Testis (tissue), 3 donors: Measurements from ENCODE around the gene LCE1C. TPM values are rescaled to one million over a fixed set of nuclear protein-coding genes. Genes with fewer than 3 reads are reported as not detected.

Experiments used
- DNase-seq: peaks from one replicate; pipeline ENCODE4 v3.0.0-alpha.2; 2019
- H3K27ac ChIP-seq, 2 donors: fragments of 200-600 bp; sonication (generic); one replicate each; pipeline ENCODE4 v1.5.1; 2019
- H3K27me3 ChIP-seq: fragments of 200-600 bp; sonication (generic); one replicate; pipeline ENCODE4 v1.5.1; 2019
- H3K36me3 ChIP-seq: fragments of 200-600 bp; sonication (generic); one replicate; pipeline ENCODE4 v1.5.1; 2017; ENCODE audit warnings: low read depth; ENCODE audit errors: missing control alignments
- H3K4me1 ChIP-seq: fragments of 200-600 bp; sonication (generic); one replicate; pipeline ENCODE4 v1.5.1; 2019
- H3K4me3 ChIP-seq, 2 donors: fragments of 200-600 bp; sonication (generic); one replicate each; pipeline ENCODE4 v1.5.1; 2017 to 2019
- H3K9me3 ChIP-seq: fragments of 200-600 bp; sonication (generic); one replicate; pipeline ENCODE4 v1.5.1; 2017
- POLR2A ChIP-seq: fragments of 450-650 bp; IDR thresholded peaks from one replicate; pipeline ENCODE4 v1.6.1; 2017; ENCODE audit warnings: antibody characterized with exemption, mild to moderate bottlenecking, moderate library complexity
- WGBS, 2 donors: methylation state at CpG; one replicate each; pipeline ENCODE4 v1.1.5; 2018; 5-methylcytosine and 5-hydroxymethylcytosine counted together
- intact Hi-C: fragments of 100-400 bp; cut with DNase I; formaldehyde crosslinking; loops from one replicate; pipeline ENCODE4 v1.15.1; 2023; ENCODE audit warnings: low total_unique reads
- polyA plus RNA-seq: library from polyadenylated mRNA; stranded (reverse); fragments of 350-450 nt; fragmentation: Illumina TruSeq; extraction: RNeasy Lipid Tissue Mini Kit (QIAGEN cat#74804); gene quantifications from one replicate; pipeline ENCODE4 v1.2.3, GENCODE V29; 2014; ENCODE audit warnings: low read depth, low replicate concordance; ENCODE audit not compliant: insufficient read depth
- total RNA-seq, 2 donors: library from RNA; depleted of rRNA; stranded (reverse); fragments of >200 nt; gene quantifications; one replicate each; pipeline ENCODE4 v1.2.3, GENCODE V29; 2016
- TF ChIP-seq, protein P1 (sequence below), 3 experiments: fragments of 450-650 bp in 2 of 3; fragments of 200-600 bp in 1 of 3; sonication (generic) in 1 of 3; IDR thresholded peaks; one replicate each; pipeline ENCODE4 v1.5.1; 2016 to 2019; ENCODE audit warnings: antibody characterized with exemption in 3 of 3, mild to moderate bottlenecking in 2 of 3, moderate library complexity in 1 of 3

LCE1C gene
- total and polyA plus RNA-seq, 3 donors from 2014 or later: not detected

DNA sequence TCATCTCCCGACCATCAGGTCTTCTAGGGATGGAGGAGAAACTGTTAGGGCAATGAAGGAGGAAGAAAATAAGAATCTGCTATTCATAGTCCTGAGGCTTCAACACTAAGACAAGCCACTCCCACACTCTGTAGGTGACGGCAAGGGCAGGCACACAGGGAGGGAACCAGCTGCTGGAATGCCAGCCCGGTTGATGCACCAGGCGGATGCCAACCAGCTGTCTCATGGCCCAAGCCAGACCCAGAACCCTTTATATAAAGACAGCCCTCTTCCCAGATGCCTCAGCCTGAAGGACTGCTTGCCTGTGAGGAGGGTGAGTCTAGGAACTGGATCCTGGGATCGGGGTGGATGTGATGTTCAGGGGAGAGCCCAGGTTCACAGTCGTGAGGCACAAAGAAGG, 48.7 kb downstream of the LCE1C start, which contains the start of gene KPRP:
KPRP (plus strand) TSS at position 279 of the 400 bp plus-strand sequence. CDS start 1,564 bp downstream, outside the sequence.
- no peaks in the 10 kb centered on the region for H3K36me3 ChIP-seq
- WGBS, 2 donors: 72 to 73% methylated on average over 6 of the region's 6 CpGs
- intact Hi-C loops: no loop called here
- no peak within 1 kb of the TSS for H3K4me3 ChIP-seq
- H3K4me1 ChIP-seq: no peaks in the 10 kb centered on the region
- H3K27ac ChIP-seq: no peak within 1 kb of the TSS
- DNase-seq: no peak
- no peaks in the 10 kb centered on the region for H3K9me3 ChIP-seq
- no peaks in the 10 kb centered on the region for H3K27me3 ChIP-seq
- TF ChIP-seq, protein P1, sequence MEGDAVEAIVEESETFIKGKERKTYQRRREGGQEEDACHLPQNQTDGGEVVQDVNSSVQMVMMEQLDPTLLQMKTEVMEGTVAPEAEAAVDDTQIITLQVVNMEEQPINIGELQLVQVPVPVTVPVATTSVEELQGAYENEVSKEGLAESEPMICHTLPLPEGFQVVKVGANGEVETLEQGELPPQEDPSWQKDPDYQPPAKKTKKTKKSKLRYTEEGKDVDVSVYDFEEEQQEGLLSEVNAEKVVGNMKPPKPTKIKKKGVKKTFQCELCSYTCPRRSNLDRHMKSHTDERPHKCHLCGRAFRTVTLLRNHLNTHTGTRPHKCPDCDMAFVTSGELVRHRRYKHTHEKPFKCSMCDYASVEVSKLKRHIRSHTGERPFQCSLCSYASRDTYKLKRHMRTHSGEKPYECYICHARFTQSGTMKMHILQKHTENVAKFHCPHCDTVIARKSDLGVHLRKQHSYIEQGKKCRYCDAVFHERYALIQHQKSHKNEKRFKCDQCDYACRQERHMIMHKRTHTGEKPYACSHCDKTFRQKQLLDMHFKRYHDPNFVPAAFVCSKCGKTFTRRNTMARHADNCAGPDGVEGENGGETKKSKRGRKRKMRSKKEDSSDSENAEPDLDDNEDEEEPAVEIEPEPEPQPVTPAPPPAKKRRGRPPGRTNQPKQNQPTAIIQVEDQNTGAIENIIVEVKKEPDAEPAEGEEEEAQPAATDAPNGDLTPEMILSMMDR (IDR thresholded peaks at IDR 0.05): no peak
- no peak for TF ChIP-seq POLR2A

DNA sequence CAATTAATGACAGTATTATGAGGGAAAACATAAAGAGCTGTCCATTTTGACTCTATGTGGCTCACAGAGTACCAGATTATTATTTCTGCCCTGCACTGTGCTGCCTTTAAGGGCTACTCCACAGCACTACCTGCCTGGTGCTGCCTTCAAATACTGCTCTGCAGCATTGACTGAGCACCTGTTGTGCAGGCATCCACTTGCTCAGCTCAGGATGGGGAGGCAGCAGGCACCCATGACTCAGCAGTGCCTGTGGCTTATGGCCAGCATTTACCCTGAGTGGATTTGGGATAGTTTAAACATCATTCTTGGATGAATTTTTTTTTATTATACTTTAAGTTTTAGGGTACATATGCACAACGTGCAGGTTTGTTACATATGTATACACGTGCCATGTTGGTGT, 49.6 kb downstream of the LCE1C start:
- H3K9me3 ChIP-seq: no peaks in the 10 kb centered on the region
- intact Hi-C loops: no loop called here
- no peak overlapping the region for H3K27ac ChIP-seq
- H3K4me1 ChIP-seq: no peaks in the 10 kb centered on the region
- WGBS, 2 donors: 77 to 82% methylated on average over 2 of the region's 2 CpGs
- H3K4me3 ChIP-seq: no peak overlapping the region
- no peak for DNase-seq
- no peaks in the 10 kb centered on the region for H3K27me3 ChIP-seq
- H3K36me3 ChIP-seq: no peaks in the 10 kb centered on the region
- TF ChIP-seq, protein P1 (IDR thresholded peaks at IDR 0.05): no peak
- no peak for TF ChIP-seq POLR2A

Other genes with a start within 250 kb of the LCE1C start
- not detected for gene LCE3E, start 239.9 kb downstream of the LCE1C start, total RNA-seq
- gene LCE3E, start 239.9 kb downstream of the LCE1C start, polyA plus RNA-seq: not detected
- not detected for gene LCE3D, start 226.1 kb downstream of the LCE1C start, total RNA-seq
- not detected for gene LCE3D, start 226.1 kb downstream of the LCE1C start, polyA plus RNA-seq
- gene LCE3C, start 206.4 kb downstream of the LCE1C start, total RNA-seq: not detected
- not detected for gene LCE3C, start 206.4 kb downstream of the LCE1C start, polyA plus RNA-seq
- not detected for gene LCE3B, start 192.8 kb downstream of the LCE1C start, total RNA-seq
- gene LCE3B, start 192.8 kb downstream of the LCE1C start, polyA plus RNA-seq: not detected
- gene LCE3A, start 183.5 kb downstream of the LCE1C start, total RNA-seq: not detected
- gene LCE3A, start 183.5 kb downstream of the LCE1C start, polyA plus RNA-seq: not detected
- gene LCE2D, start 143.3 kb downstream of the LCE1C start, total RNA-seq: not detected
- not detected for gene LCE2D, start 143.3 kb downstream of the LCE1C start, polyA plus RNA-seq
- gene LCE2C, start 131.4 kb downstream of the LCE1C start, total RNA-seq: not detected
- gene LCE2C, start 131.4 kb downstream of the LCE1C start, polyA plus RNA-seq: not detected
- gene LCE2B, start 120.5 kb downstream of the LCE1C start, total RNA-seq: not detected
- not detected for gene LCE2B, start 120.5 kb downstream of the LCE1C start, polyA plus RNA-seq
- gene LCE2A, start 108.3 kb downstream of the LCE1C start, total RNA-seq: not detected
- gene LCE2A, start 108.3 kb downstream of the LCE1C start, polyA plus RNA-seq: not detected
- gene LCE4A, start 98.5 kb downstream of the LCE1C start, total RNA-seq: not detected
- not detected for gene LCE4A, start 98.5 kb downstream of the LCE1C start, polyA plus RNA-seq
- gene KPRP, start 48.6 kb downstream of the LCE1C start, total RNA-seq: not detected
- gene KPRP, start 48.6 kb downstream of the LCE1C start, polyA plus RNA-seq: not detected
- not detected for gene LCE1F, start 31.5 kb downstream of the LCE1C start, total RNA-seq
- not detected for gene LCE1F, start 31.5 kb downstream of the LCE1C start, polyA plus RNA-seq
- gene LCE1E, start 20.4 kb downstream of the LCE1C start, total RNA-seq: not detected
- not detected for gene LCE1E, start 20.4 kb downstream of the LCE1C start, polyA plus RNA-seq
- gene LCE1D, start 9.9 kb downstream of the LCE1C start, total RNA-seq: not detected
- gene LCE1D, start 9.9 kb downstream of the LCE1C start, polyA plus RNA-seq: not detected
- not detected for gene LCE1B, start 5.3 kb upstream of the LCE1C start, total RNA-seq
- not detected for gene LCE1B, start 5.3 kb upstream of the LCE1C start, polyA plus RNA-seq
- gene LCE1A, start 20.8 kb upstream of the LCE1C start, total RNA-seq: not detected
- not detected for gene LCE1A, start 20.8 kb upstream of the LCE1C start, polyA plus RNA-seq
- gene LCE6A, start 36.2 kb upstream of the LCE1C start, total RNA-seq: not detected
- not detected for gene LCE6A, start 36.2 kb upstream of the LCE1C start, polyA plus RNA-seq
- not detected for gene LCE7A, start 53.3 kb upstream of the LCE1C start, total RNA-seq
- gene LCE7A, start 53.3 kb upstream of the LCE1C start, polyA plus RNA-seq: not detected
- 100 to 1,000 TPM; 249 to 786 TPM for gene SMCP, start 71.7 kb upstream of the LCE1C start, total RNA-seq
- 724 TPM for gene SMCP, start 71.7 kb upstream of the LCE1C start, polyA plus RNA-seq
- not detected for gene IVL, start 101.9 kb upstream of the LCE1C start, total RNA-seq
- gene IVL, start 101.9 kb upstream of the LCE1C start, polyA plus RNA-seq: not detected
- gene SPRR5, start 140.6 kb upstream of the LCE1C start, total RNA-seq: not detected
- gene SPRR5, start 140.6 kb upstream of the LCE1C start, polyA plus RNA-seq: not detected
- gene SPRR4, start 164.0 kb upstream of the LCE1C start, total RNA-seq: 1 to 10 TPM in 1 of 2 donors, under 1 TPM in 1; 0.81 to 8.4 TPM
- gene SPRR4, start 164.0 kb upstream of the LCE1C start, polyA plus RNA-seq: 9.5 TPM
- gene SPRR1A, start 177.4 kb upstream of the LCE1C start, total RNA-seq: not detected
- gene SPRR1A, start 177.4 kb upstream of the LCE1C start, polyA plus RNA-seq: not detected
- not detected for gene SPRR3, start 195.1 kb upstream of the LCE1C start, total RNA-seq
- gene SPRR3, start 195.1 kb upstream of the LCE1C start, polyA plus RNA-seq: not detected
- not detected for gene SPRR1B, start 224.6 kb upstream of the LCE1C start, total RNA-seq
- gene SPRR1B, start 224.6 kb upstream of the LCE1C start, polyA plus RNA-seq: not detected
- gene SPRR2D, start 234.5 kb upstream of the LCE1C start, total RNA-seq: under 1 TPM in 1 of 2 donors, not detected in 1; 0.56 TPM
- 0.74 TPM for gene SPRR2D, start 234.5 kb upstream of the LCE1C start, polyA plus RNA-seq